GM19467 (cell line): Measurements from ENCODE around the gene AOPEP.

Experiments used
- ATAC-seq: cut with Tn5 transposase; IDR thresholded peaks from one replicate; pipeline ENCODE4 v1.9.1; 2021; ENCODE audit warnings: mild to moderate bottlenecking, moderate library complexity; ENCODE audit not compliant: unreplicated experiment

The AOPEP gene

GRCh38 chr9:94726495-94727191 lies at the start of gene AOPEP:
Gene AOPEP (plus strand): TSS chr9:94726699. CDS start chr9:94759784, 33,085 bp downstream.
- ATAC-seq = peak; percentile 96

DNA sequence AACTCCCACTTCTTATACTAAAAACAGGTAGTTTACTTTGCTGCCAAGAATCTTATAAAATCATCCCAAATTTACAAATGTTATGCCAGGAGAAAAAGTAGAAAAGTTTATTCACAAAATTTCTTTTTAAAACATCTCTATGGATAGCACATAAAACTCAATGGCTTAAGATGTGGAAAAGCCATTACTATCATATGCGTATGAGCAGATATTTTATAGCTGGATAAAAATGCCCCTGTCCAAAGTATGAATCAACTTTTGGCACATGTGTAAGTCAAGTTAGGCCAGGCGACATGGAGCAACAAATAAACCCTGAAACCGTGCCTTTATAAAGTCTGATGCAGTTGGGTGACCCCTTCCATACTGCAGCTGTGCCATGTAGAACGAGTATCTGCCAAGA lies 48.6 kb upstream of the AOPEP start:
- ATAC-seq = no peak

- ATAC-seq = no peak
These were observed 46.9 kb upstream of the AOPEP start for GRCh38 chr9:94679587-94679986.

- ATAC-seq = no peak
These were observed 46.5 kb upstream of the AOPEP start for GRCh38 chr9:94680020-94680419.

GRCh38 chr9:94680621-94681020 lies 45.9 kb upstream of the AOPEP start:
- no peak for ATAC-seq

DNA sequence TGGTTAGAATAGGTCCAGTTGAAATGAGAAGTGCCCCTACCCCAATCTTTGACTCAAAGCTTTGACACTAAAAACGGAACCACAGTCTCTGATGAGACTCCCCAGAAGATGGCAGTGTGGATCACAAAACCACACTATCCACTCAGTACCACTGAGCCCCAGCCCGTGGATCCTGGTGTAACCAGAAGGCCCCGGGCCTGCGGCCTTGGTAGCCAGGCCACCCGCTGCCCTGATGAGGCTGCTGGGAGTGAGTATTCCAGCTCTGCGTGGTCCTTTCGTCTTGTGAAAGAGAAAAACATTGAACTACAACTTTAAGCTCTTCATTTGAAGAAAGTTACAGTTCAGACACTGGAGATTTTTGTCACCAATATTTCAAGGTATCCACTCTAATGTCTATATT lies 45.0 kb upstream of the AOPEP start:
- ATAC-seq = no peak

GRCh38 chr9:94685359-94685758 lies 41.1 kb upstream of the AOPEP start:
- no peak for ATAC-seq

- no peak for ATAC-seq
These were observed 39.0 kb upstream of the AOPEP start for GRCh38 chr9:94687451-94687850.

DNA sequence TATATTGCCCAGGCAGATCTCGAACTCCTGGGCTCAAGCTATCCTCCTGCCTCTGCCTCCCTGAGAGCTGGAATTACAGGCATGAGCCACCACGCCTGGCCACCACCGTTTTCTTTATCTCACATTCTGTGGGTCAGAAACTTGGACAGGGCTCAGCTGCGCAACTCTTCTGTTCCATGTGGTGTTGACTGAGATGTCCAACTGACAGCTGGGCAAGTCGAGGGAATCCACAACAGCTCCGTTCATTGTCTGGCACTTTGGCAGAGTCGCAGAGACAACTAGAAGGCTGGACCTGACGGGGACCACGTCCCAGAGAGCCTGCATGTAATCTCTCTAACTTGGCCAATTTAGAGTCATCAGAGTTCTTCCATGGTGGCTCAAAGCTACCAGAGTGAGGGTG lies 36.2 kb upstream of the AOPEP start:
- no peak for ATAC-seq

- ATAC-seq = no peak
These were observed 33.9 kb upstream of the AOPEP start for GRCh38 chr9:94692601-94693000.

GRCh38 chr9:94693485-94694204 lies 32.9 kb upstream of the AOPEP start:
- ATAC-seq = no peak

DNA sequence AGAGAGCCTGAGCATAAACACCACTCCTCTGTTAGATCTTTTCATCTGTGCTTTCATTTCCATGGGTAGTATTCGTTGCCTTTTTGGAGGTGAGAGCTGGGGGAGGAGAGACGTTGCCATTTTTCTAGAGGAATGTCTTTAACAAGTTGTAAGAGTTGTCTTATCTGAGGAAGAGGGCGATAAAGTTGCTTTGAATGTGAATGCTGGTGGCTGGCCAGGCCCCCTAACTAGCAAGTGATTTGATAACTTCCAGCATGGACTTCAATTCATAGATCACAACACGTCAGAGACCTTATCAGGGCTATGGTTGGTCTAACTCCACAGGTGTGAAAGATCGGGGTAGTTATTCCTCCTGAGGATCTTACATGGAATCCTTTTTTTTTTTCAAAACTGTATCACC lies 30.0 kb upstream of the AOPEP start:
- ATAC-seq = no peak

DNA sequence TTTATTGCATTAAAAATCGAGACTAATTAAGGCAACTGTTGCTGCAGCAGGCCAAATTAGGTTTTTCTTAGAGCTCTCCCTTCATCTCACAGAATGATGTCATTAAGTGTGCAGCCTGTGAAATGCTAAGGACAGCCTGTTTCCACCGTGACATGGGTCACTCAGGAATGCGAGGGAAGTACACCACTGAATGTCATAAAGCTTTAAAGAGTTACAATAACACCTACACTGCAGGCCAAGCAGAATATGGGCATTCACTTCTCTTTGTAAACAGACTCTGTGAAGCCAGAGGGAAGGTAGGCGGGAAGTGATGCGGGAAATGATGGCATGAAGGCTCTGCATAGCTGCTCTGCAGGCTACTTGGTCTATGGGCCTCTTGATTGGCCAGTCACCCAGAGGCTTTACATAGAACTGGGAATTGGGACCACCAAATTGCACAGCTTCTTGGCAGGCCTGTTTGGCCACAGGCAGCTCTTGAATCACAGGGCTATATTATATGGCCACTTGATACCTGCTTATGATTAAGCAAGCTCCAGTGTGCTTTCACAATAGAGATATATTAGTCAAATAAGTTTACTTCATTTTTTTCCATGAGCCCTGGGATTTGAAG lies 28.4 kb upstream of the AOPEP start:
- ATAC-seq = no peak

DNA sequence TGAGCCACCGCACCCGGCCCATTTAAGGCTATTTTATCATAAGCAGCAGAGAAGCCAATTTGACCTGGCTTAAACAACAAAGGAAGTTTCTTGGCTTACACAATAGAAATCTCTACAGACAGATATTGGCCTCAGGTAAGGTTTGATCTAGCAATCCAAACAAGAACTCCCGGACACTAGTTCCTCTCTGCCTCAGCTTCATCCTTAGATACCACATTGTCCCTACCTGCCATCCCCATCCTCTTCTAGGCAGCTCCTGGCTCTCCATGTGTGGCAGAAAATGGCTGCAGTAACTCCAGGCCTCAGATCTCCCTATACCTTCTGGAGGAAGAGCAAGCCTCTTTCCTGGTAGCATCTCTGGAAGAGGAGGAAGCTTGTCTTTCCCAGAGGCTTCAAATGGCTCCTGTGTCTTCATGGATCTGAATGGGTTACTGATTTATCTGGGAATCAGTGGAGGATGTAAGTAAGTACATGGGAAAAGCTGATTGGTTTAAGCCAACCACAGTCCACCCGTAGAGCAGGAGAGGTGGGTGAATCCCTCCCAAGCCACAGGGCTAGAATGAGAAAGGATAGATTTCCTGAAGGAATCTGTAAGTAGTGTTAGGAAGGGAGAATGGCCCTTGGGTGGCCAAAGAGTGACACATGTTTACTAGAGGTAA lies 26.7 kb upstream of the AOPEP start:
- no peak for ATAC-seq

DNA sequence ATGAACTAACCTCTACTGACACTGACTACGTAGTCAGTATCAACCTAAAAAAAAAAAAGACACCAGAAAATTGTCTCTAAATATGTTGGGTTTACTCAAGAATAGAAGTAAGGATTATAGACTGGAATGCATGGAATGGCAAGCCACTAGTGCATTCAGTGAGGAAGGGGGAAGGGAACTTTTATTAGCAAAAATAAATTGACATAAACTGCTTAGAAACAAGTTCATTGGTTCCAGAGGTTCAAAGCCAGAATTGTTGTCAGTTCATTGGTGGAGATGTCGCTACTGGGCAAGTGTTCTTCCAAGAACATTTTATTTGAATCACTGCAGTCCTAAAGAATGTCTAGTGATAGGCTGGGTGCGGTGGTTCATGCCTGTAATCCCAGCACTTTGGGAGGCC lies 26.1 kb upstream of the AOPEP start:
- no peak for ATAC-seq

GRCh38 chr9:94703488-94704140 lies 22.9 kb upstream of the AOPEP start:
- ATAC-seq = no peak

DNA sequence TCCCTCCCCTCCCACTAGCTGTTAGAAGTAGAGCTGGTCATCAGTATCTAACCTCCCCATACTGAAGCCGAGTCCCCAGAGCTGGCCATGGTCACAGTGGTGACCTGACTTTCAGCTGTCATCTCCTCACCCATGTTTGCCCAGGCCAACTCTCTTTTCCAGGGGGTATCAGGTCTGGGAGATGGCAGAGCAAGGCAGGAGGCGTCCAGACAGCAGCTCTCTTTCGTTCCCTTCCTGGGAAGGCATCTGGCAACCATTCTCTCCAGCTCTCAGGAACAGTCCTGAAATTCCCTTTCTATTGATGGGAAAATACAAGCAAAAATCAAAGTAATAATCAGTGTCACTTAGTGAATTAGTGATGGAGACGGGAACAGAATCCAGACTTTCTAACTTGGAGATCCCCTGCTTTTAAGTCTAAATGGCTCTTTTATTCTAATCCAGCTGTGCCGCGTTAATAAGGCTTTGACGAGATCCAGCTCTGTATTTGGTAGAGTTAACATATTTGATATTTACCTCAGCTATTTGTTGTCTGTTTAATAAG lies 21.3 kb upstream of the AOPEP start:
- ATAC-seq = no peak

- ATAC-seq = no peak
These were observed 19.6 kb upstream of the AOPEP start for GRCh38 chr9:94706922-94707321.

DNA sequence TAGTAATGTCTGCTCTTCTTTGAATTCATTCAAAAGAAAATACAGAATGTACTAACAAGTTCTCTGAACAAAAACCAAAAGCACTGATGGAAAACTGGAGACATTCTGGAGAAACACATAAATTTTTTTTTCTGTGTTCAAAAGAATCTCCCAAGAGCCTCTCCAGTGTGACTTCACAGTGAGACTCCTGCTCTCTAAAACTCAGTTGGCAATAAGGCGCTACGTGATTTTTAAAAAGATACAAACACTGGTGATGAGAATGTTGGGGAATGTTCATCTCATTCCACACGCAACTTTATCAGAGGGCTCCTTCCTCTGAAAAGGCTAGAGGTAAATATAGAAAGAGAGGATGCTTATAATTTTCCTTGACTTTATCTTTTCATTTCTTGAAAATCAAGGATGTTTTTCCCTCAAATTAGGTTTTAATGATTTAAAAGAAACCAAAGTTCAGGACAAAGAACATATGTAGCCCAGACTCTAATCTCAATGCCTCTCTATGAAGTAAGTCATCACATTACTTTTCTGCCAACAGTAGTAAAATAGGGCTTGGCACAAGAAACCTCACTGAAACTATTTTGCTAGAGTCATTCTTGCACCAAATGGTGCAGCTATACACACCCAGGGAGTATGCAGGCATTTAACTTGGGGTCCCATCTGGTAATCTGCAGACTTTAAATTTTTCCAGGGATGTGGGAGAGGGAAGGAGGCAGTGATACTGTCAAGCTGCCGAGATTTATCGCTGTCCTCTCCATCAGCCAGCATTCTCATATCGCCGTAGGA lies 12.9 kb upstream of the AOPEP start:
- no peak for ATAC-seq

GRCh38 chr9:94714494-94714893 lies 12.0 kb upstream of the AOPEP start:
- no peak for ATAC-seq
